Vagina (tissue), 2 donors: Measurements from ENCODE around the gene MED16.

ENCODE experiments used
- CTCF ChIP-seq, 3 experiments: fragments of 450-650 bp in 2 of 3; fragments of 200-600 bp in 1 of 3; sonication (generic) in 1 of 3; IDR thresholded peaks; one replicate each; pipeline ENCODE4 v1.5.1; 2017 to 2019; ENCODE audit warnings: antibody characterized with exemption in 3 of 3, mild to moderate bottlenecking in 2 of 3, moderate library complexity in 2 of 3
- POLR2AphosphoS5 ChIP-seq, 2 donors: sonication (generic); formaldehyde crosslinking; IDR thresholded peaks; one replicate each; pipeline ENCODE4 v1.9.0; 2017; ENCODE audit warnings: antibody characterized with exemption in 2 of 2, mild to moderate bottlenecking in 2 of 2, low read depth in 1 of 2; ENCODE audit not compliant: insufficient read depth in 1 of 2

- TF ChIP-seq CTCF (IDR thresholded peaks at IDR 0.05) (no peak), POLR2AphosphoS5 (IDR thresholded peaks at IDR 0.05; ENCODE audit: insufficient read depth in 1 of 2, low read depth in 1 of 2) (no peak)
These were observed 3.4 kb upstream of the MED16 start for GRCh38 chr19:896434-896833.
